H1 (cell line): Measurements from ENCODE around the gene KIZ. TPM values are rescaled to one million over a fixed set of nuclear protein-coding genes. Genes with fewer than 3 reads are reported as not detected.

ENCODE experiments used
- CTCF ChIA-PET: fragments of 300-600 bp; sonication (Branson Sonifier 250); formaldehyde crosslinking; loops from one replicate; lab custom pipeline; 2021; ENCODE audit not compliant: partially characterized antibody; lab: Charles Lee
- POLR2A ChIA-PET: fragments of 300-600 bp; sonication (Branson Sonifier 250); formaldehyde crosslinking; loops from one replicate; lab custom pipeline; 2021; ENCODE audit warnings: inconsistent platforms; ENCODE audit not compliant: partially characterized antibody; lab: Charles Lee
- DNase-seq, 2 experiments: peaks; one replicate each; pipeline versions ENCODE4 v3.0.0 to v3.0.0-alpha.2; 2010 to 2022; ENCODE audit warnings: low spot score in 2 of 2, low read depth in 1 of 2, mixed read lengths in 1 of 2
- FAIRE-seq: peaks from 2 replicates; lab custom pipeline; 2011; peaks lifted over from hg19 to GRCh38; lab: Jason Lieb, UNC
- H2AFZ ChIP-seq: 2 replicates; pipeline ENCODE4 v1.8.1; 2012; ENCODE audit warnings: low read length, inconsistent platforms
- H2AK5ac ChIP-seq: 2 replicates; pipeline ENCODE4 v1.6.1; 2013; ENCODE audit warnings: low read depth, low read length
- H2BK120ac ChIP-seq: replicated peaks from 2 replicates; pipeline ENCODE3; 2013; ENCODE audit warnings: low read depth, low read length, inconsistent platforms
- H2BK12ac ChIP-seq: 2 replicates; pipeline ENCODE4 v1.6.1; 2013; ENCODE audit warnings: low read depth, low read length
- H2BK15ac ChIP-seq: 2 replicates; pipeline ENCODE4 v1.6.1; 2013; ENCODE audit warnings: low read length
- H2BK20ac ChIP-seq: 2 replicates; pipeline ENCODE4 v1.6.1; 2013; ENCODE audit warnings: low read length
- H2BK5ac ChIP-seq: 2 replicates; pipeline ENCODE4 v1.6.1; 2013; ENCODE audit warnings: low read depth, low read length
- H3K14ac ChIP-seq: 2 replicates; pipeline ENCODE4 v1.6.1; 2013; ENCODE audit warnings: inconsistent platforms; ENCODE audit not compliant: insufficient read length
- H3K18ac ChIP-seq: 2 replicates; pipeline ENCODE4 v1.6.1; 2013; ENCODE audit warnings: low read length; ENCODE audit errors: extremely low read depth
- H3K23ac ChIP-seq: 2 replicates; pipeline ENCODE4 v1.6.1; 2013; ENCODE audit warnings: inconsistent platforms; ENCODE audit not compliant: insufficient read length
- H3K23me2 ChIP-seq: 2 replicates; pipeline ENCODE4 v1.6.1; 2013; ENCODE audit warnings: low read depth, low read length
- H3K27ac ChIP-seq: 2 replicates; pipeline ENCODE4 v1.6.1; 2011; ENCODE audit warnings: low read depth, low read length, inconsistent platforms
- H3K27me3 ChIP-seq, 4 experiments: replicated peaks in 1 of 4; 1 replicate in 1 of 4; 2 replicates in 3 of 4; pipeline versions ENCODE4 v1.6.1 to v1.8.1; 2011 to 2013; ENCODE audit warnings: low read length in 3 of 4, mild to moderate bottlenecking in 3 of 4, inconsistent platforms in 2 of 4, mixed read lengths in 2 of 4, moderate library complexity in 1 of 4; ENCODE audit not compliant: control insufficient read depth in 3 of 4, insufficient read depth in 3 of 4; ENCODE audit errors: extremely low read depth in 1 of 4
- H3K36me3 ChIP-seq, 4 experiments: 2 replicates each; pipeline versions ENCODE4 v1.6.1 to v1.8.1; 2011 to 2013; ENCODE audit warnings: mild to moderate bottlenecking in 4 of 4, low read length in 3 of 4, moderate library complexity in 2 of 4, control low read depth in 1 of 4, inconsistent platforms in 1 of 4; ENCODE audit not compliant: insufficient read depth in 4 of 4, control insufficient read depth in 2 of 4
- H3K4ac ChIP-seq: replicated peaks from 2 replicates; pipeline ENCODE3; 2013; ENCODE audit warnings: low read length, low read depth, mixed read lengths, inconsistent platforms; ENCODE audit not compliant: insufficient read length
- H3K4me1 ChIP-seq, 4 experiments: replicated peaks in 1 of 4; 1 replicate in 1 of 4; 2 replicates in 3 of 4; pipeline versions ENCODE4 v1.6.1 to v1.8.1; 2011 to 2013; ENCODE audit warnings: low read length in 3 of 4, inconsistent platforms in 2 of 4, mixed read lengths in 1 of 4; ENCODE audit not compliant: insufficient read depth in 4 of 4, control insufficient read depth in 3 of 4
- H3K4me2 ChIP-seq, 2 experiments: 2 replicates each; pipeline versions ENCODE4 v1.6.1 to v1.8.1; 2011 to 2013; ENCODE audit warnings: low read depth in 2 of 2, low read length in 2 of 2, control low read depth in 1 of 2, inconsistent platforms in 1 of 2, mild to moderate bottlenecking in 1 of 2; ENCODE audit not compliant: insufficient read depth in 1 of 2
- H3K4me3 ChIP-seq, 4 experiments: fragments of 200-600, 300-600 bp in 1 of 4; sonication (generic), shearing (Covaris generic), sonication (Bioruptor Twin) in 1 of 4; 2 replicates each; pipeline versions ENCODE4 v1.5.1 to v1.8.1; 2011 to 2016; ENCODE audit warnings: low read length in 4 of 4, low read depth in 3 of 4, control low read depth in 2 of 4, inconsistent platforms in 2 of 4, mild to moderate bottlenecking in 2 of 4, mixed read lengths in 1 of 4, moderate library complexity in 1 of 4; ENCODE audit not compliant: insufficient read depth in 2 of 4; ENCODE audit errors: extremely low read depth in 1 of 4
- H3K56ac ChIP-seq: replicated peaks from 2 replicates; pipeline ENCODE3; 2013; ENCODE audit warnings: low read depth, mild to moderate bottlenecking, mixed read lengths, low read length, inconsistent platforms; ENCODE audit not compliant: insufficient read length
- H3K79me1 ChIP-seq: 2 replicates; pipeline ENCODE4 v1.6.1; 2013; ENCODE audit warnings: low read depth, low read length, control low read depth
- H3K79me2 ChIP-seq, 2 experiments: 2 replicates each; pipeline versions ENCODE4 v1.6.1 to v1.8.1; 2012 to 2013; ENCODE audit warnings: low read length in 2 of 2, mild to moderate bottlenecking in 2 of 2, inconsistent platforms in 1 of 2; ENCODE audit not compliant: insufficient read depth in 2 of 2, control insufficient read depth in 1 of 2
- H3K9ac ChIP-seq, 4 experiments: replicated peaks in 1 of 4; 1 replicate in 1 of 4; 2 replicates in 3 of 4; pipeline versions ENCODE4 v1.6.1 to v1.8.1; 2011 to 2013; ENCODE audit warnings: low read depth in 3 of 4, low read length in 3 of 4, control low read depth in 2 of 4, mild to moderate bottlenecking in 2 of 4, moderate library complexity in 2 of 4, inconsistent platforms in 1 of 4; ENCODE audit errors: extremely low read depth in 1 of 4
- H3K9me3 ChIP-seq, 2 experiments: 2 replicates each; pipeline versions ENCODE4 v1.6.1 to v1.8.1; 2012 to 2013; ENCODE audit warnings: mild to moderate bottlenecking in 2 of 2, moderate library complexity in 2 of 2, control low read depth in 1 of 2, inconsistent platforms in 1 of 2, low read depth in 1 of 2, low read length in 1 of 2, mixed read lengths in 1 of 2; ENCODE audit not compliant: insufficient read depth in 2 of 2
- H4K20me1 ChIP-seq, 2 experiments: replicated peaks in 1 of 2; 2 replicates each; pipeline versions ENCODE3 to v1.8.1; 2011 to 2013; ENCODE audit warnings: inconsistent platforms in 2 of 2, low read length in 2 of 2, mild to moderate bottlenecking in 1 of 2; ENCODE audit not compliant: insufficient read depth in 2 of 2, control insufficient read depth in 1 of 2
- H4K5ac ChIP-seq: 2 replicates; pipeline ENCODE4 v1.6.1; 2013; ENCODE audit warnings: low read length, low read depth, mixed read lengths, inconsistent platforms; ENCODE audit not compliant: insufficient read length
- H4K8ac ChIP-seq: 2 replicates; pipeline ENCODE4 v1.8.0; 2013; ENCODE audit warnings: mild to moderate bottlenecking, moderate library complexity, low read length, inconsistent platforms; ENCODE audit not compliant: insufficient read depth; ENCODE audit errors: extremely low read depth
- H4K91ac ChIP-seq: replicated peaks from 2 replicates; pipeline ENCODE3; 2013; ENCODE audit warnings: low read length, mixed read lengths, inconsistent platforms; ENCODE audit not compliant: insufficient read length
- CTCF ChIP-seq, 3 experiments: IDR thresholded peaks; 1 replicate in 2 of 3; 2 replicates in 1 of 3; pipeline versions ENCODE4 v1.5.1 to v1.6.1; 2011; ENCODE audit warnings: low read length in 3 of 3, mild to moderate bottlenecking in 3 of 3, inconsistent platforms in 2 of 3, low read depth in 1 of 3, moderate library complexity in 1 of 3; ENCODE audit not compliant: insufficient read depth in 1 of 3; ENCODE audit errors: control extremely low read depth in 1 of 3
- FOSL1 ChIP-seq: IDR thresholded peaks from 2 replicates; pipeline ENCODE4 v1.6.1; 2011; ENCODE audit warnings: mild to moderate bottlenecking, low read depth, low read length, moderate library complexity; ENCODE audit not compliant: insufficient read depth
- HDAC2 ChIP-seq, 2 experiments: fragments of 300-600 bp in 1 of 2; sonication (generic) in 1 of 2; IDR thresholded peaks; 2 replicates each; pipeline ENCODE4 v1.6.1; 2011 to 2012; ENCODE audit warnings: low read depth in 2 of 2, low read length in 2 of 2, mild to moderate bottlenecking in 2 of 2, moderate library complexity in 2 of 2, borderline replicate concordance in 1 of 2, inconsistent platforms in 1 of 2
- KDM4A ChIP-seq: IDR thresholded peaks from one replicate; pipeline ENCODE4 v1.7.1; 2012; ENCODE audit warnings: low read depth, mild to moderate bottlenecking, moderate library complexity, low read length, inconsistent platforms; ENCODE audit not compliant: severe bottlenecking
- PHF8 ChIP-seq: fragments of 200-600 bp; sonication (generic); conservative IDR thresholded peaks from 2 replicates; pipeline ENCODE4 v1.7.1; 2012; ENCODE audit warnings: low read depth, mild to moderate bottlenecking, inconsistent platforms, low read length, moderate library complexity
- RAD21 ChIP-seq, 2 experiments: IDR thresholded peaks in 1 of 2; conservative IDR thresholded peaks in 1 of 2; 2 replicates each; pipeline ENCODE4 v1.6.1; 2011; ENCODE audit warnings: low read depth in 2 of 2, low read length in 2 of 2, improper control_type of control experiment in 1 of 2, inconsistent platforms in 1 of 2, mild to moderate bottlenecking in 1 of 2, moderate library complexity in 1 of 2
- TAF1 ChIP-seq: IDR thresholded peaks from 2 replicates; pipeline ENCODE4 v1.6.1; 2011; ENCODE audit warnings: mild to moderate bottlenecking, low read depth, low read length
- WGBS, 2 experiments: shearing (Covaris generic) in 1 of 2; methylation state at CpG; one replicate each; pipeline versions ENCODE4 v1.1.6 to v1.1.7; 2013 to 2015; ENCODE audit warnings: low lambda C conversion rate in 2 of 2, mixed read lengths in 2 of 2, inconsistent platforms in 1 of 2, low coverage in 1 of 2, missing lambda C conversion rate in 1 of 2; ENCODE audit not compliant: insufficient replicate concordance in 2 of 2, insufficient coverage in 1 of 2, insufficient read length in 1 of 2; ENCODE audit errors: extremely low coverage in 1 of 2, missing lambda C conversion rate in 1 of 2; 5-methylcytosine and 5-hydroxymethylcytosine counted together
- polyA plus RNA-seq, 7 experiments: library from polyadenylated mRNA; depleted of rRNA in 3 of 7; stranded (reverse) in 5 of 7; unstranded in 2 of 7; fragments of >200 nt in 5 of 7; fragments of 200-250 nt in 2 of 7; gene quantifications; 1 replicate in 5 of 7; 2 replicates in 1 of 7; 4 replicates in 1 of 7; pipeline versions ENCODE4 v1.2.1 to v1.2.3, GENCODE V29; 2011 to 2013; ENCODE audit warnings: missing spikeins in 2 of 7, mixed read lengths in 2 of 7
- total RNA-seq: library from RNA; stranded (reverse); fragmentation: NEBNext Ultra II Directional; extraction: Animal tissue kit (Norgen Biotek cat#: 25700); gene quantifications from 2 replicates; pipeline ENCODE4 v1.2.1, GENCODE V29; 2021

KIZ gene
- total and polyA plus RNA-seq, 2 of the 8 experiments (the other 6 are each of a cell fraction or from before 2014, with no cell fraction given), result 13.0 to 51.7 TPM

GRCh38 chr20:21129861-21130260 lies 4.0 kb downstream of the KIZ start:
- H2BK12ac ChIP-seq, result peak overlapping the region; percentile 45; the same call in 1 of the 2 replicates
- no peak overlapping the region for H4K8ac ChIP-seq
- no peak overlapping the region for H3K18ac ChIP-seq
- H3K79me1 ChIP-seq, result peaks cover 4% of the 10 kb centered on the region; the same call in 1 of the 2 replicates
- no peak overlapping the region; the same call in 1 of the 2 replicates for H2AK5ac ChIP-seq
- no peaks in the 10 kb centered on the region for H4K20me1 ChIP-seq
- no peak overlapping the region for H4K5ac ChIP-seq
- WGBS, 2 experiments, result 90% methylated on average over 5 of the region's 5 CpGs; no CpG with 5 or more reads in 1 of the 2 experiments
- no peak overlapping the region for H3K4me2 ChIP-seq
- peaks cover 2 to 15% (median 9%) of the 10 kb centered on the region in 4 experiments; a peak in 5 of 7 replicates for H3K4me1 ChIP-seq
- H3K4ac ChIP-seq, result no peak overlapping the region
- H2BK20ac ChIP-seq, result no peak overlapping the region
- TF ChIP-seq PHF8 (no peak), KDM4A (no peak), RAD21 (IDR thresholded peaks at IDR 0.05 in 1 of 2, conservative IDR thresholded peaks at IDR 0.05 in 1 of 2; ENCODE audit: low read depth in 2 of 2, low read length in 2 of 2) (peak in 1 of 2 experiments; percentile 8; a peak in 1 of 4 replicates), CTCF (IDR thresholded peaks at IDR 0.05; ENCODE audit: control extremely low read depth in 1 of 3, insufficient read depth in 1 of 3, low read depth in 1 of 3, low read length in 3 of 3) (peak in 1 of 3 experiments; percentile 38; a peak in 1 of 4 replicates), HDAC2 (IDR thresholded peaks at IDR 0.05; ENCODE audit: borderline replicate concordance in 1 of 2, low read depth in 2 of 2, low read length in 2 of 2) (no peak), FOSL1 (no peak), TAF1 (no peak)
- H3K14ac ChIP-seq, result no peak overlapping the region
- ChIA-PET CTCF (interaction anchor here (0.6 to 1.9 kb wide), 13 partner anchors 12 to 238 kb away, joined by 3 to 6 read pairs (median 3); no protein-coding TSS in a partner anchor), POLR2A (interaction anchor here (2.0 kb wide), 1 partner anchor 27 kb away, joined by 6 read pairs; no protein-coding TSS in a partner anchor)
- H3K56ac ChIP-seq, result no peak overlapping the region
- H3K4me3 ChIP-seq, result no peak overlapping the region
- no peak overlapping the region for H4K91ac ChIP-seq
- H2BK5ac ChIP-seq, result no peak overlapping the region
- peaks cover 0 to 35% of the 10 kb centered on the region in 2 experiments; a peak in 2 of 4 replicates for H3K79me2 ChIP-seq
- FAIRE-seq (no peak), DNase-seq (peak in 1 of 2 experiments; percentile 41)
- no peaks in the 10 kb centered on the region for H3K9me3 ChIP-seq
- no peak overlapping the region for H2BK120ac ChIP-seq
- no peak overlapping the region for H2BK15ac ChIP-seq
- no peak overlapping the region for H3K27ac ChIP-seq
- no peak overlapping the region for H3K9ac ChIP-seq
- no peak overlapping the region for H3K23ac ChIP-seq
- peaks cover 0 to 9% (median 0%) of the 10 kb centered on the region in 4 experiments; a peak in 2 of 8 replicates for H3K36me3 ChIP-seq
- H3K27me3 ChIP-seq, result no peaks in the 10 kb centered on the region
- H2AFZ ChIP-seq, result no peak overlapping the region
- peaks cover 6% of the 10 kb centered on the region for H3K23me2 ChIP-seq
